GM10266 (cell line): ENCODE results near the gene GET4.
"Not testable (repeated sequence)": the region's sequence is repeated elsewhere in the genome, so short reads cannot be mapped to it uniquely, and the experiment has no call there.

Source experiments
- DNase-seq: peaks from one replicate; pipeline ENCODE4 v3.0.0; 2012; ENCODE audit errors: extremely low spot score
- TF ChIP-seq, protein P1 (sequence below): IDR thresholded peaks from 2 replicates; pipeline ENCODE4 v1.5.1; 2012; ENCODE audit warnings: mild to moderate bottlenecking, low read depth; ENCODE audit not compliant: control insufficient read depth, insufficient read depth; ENCODE audit errors: missing control alignments

Gene GET4

DNA sequence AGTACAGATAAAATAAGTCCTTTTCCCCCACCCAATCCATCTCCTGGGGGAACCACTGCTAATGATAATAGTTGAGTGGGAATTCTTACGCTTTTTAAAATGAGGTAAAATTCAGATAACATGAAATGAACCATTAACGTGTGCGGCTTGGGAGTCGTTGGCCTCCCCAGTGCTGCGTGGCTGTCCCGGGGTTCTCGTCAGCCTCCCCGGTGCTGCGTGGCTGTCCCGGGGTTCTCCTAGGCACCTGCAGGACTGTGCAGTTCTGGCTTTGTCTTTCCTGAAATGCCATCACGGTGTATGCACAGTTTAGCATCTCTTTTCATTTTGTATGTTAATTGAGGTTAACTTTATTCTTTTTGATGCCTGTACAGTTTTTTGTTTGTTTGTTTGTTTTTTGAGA, 30.6 kb upstream of the GET4 start:
- TF ChIP-seq, protein P1, sequence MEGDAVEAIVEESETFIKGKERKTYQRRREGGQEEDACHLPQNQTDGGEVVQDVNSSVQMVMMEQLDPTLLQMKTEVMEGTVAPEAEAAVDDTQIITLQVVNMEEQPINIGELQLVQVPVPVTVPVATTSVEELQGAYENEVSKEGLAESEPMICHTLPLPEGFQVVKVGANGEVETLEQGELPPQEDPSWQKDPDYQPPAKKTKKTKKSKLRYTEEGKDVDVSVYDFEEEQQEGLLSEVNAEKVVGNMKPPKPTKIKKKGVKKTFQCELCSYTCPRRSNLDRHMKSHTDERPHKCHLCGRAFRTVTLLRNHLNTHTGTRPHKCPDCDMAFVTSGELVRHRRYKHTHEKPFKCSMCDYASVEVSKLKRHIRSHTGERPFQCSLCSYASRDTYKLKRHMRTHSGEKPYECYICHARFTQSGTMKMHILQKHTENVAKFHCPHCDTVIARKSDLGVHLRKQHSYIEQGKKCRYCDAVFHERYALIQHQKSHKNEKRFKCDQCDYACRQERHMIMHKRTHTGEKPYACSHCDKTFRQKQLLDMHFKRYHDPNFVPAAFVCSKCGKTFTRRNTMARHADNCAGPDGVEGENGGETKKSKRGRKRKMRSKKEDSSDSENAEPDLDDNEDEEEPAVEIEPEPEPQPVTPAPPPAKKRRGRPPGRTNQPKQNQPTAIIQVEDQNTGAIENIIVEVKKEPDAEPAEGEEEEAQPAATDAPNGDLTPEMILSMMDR: no peak
- no peak for DNase-seq

DNA sequence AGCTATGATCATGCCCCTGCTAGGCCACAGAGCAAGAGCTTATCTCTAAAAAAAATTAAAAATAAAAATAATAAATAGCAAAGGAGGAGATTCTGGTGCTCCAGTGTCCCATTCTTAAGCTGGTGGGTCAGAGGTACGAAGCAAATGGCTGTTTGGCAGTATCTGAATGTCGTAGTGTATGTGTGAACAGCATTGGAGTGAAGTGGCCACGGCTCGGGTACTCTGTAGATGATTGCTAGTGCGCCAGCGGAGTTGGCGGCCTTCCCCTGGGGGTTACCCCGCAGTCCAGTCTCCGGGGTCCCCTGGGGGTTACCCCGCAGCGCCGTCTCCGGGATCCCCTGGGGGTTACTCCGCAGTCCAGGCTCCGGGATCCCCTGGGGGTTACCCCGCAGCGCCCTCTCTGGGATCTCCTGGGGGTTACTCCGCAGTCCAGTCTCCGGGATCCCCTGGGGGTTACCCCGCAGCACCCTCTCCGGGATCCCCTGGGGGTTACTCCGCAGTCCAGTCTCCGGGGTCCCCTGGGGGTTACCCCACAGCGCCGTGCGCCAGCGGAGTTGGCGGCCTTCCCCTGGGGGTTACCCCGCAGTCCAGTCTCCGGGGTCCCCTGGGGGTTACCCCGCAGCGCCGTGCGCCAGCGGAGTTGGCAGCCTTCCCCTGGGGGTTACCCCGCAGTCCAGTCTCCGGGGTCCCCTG, 29.2 kb upstream of the GET4 start:
- DNase-seq: not testable (repeated sequence)

DNA sequence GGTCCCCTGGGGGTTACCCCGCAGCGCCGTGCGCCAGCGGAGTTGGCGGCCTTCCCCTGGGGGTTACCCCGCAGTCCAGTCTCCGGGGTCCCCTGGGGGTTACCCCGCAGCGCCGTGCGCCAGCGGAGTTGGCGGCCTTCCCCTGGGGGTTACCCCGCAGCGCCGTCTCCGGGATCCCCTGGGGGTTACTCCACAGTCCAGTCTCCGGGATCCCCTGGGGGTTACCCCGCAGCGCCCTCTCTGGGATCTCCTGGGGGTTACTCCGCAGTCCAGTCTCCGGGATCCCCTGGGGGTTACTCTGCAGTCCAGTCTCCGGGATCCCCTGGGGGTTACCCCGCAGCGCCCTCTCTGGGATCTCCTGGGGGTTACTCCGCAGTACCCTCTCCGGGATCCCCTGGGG, 28.6 kb upstream of the GET4 start:
- not testable (repeated sequence) for DNase-seq

DNA sequence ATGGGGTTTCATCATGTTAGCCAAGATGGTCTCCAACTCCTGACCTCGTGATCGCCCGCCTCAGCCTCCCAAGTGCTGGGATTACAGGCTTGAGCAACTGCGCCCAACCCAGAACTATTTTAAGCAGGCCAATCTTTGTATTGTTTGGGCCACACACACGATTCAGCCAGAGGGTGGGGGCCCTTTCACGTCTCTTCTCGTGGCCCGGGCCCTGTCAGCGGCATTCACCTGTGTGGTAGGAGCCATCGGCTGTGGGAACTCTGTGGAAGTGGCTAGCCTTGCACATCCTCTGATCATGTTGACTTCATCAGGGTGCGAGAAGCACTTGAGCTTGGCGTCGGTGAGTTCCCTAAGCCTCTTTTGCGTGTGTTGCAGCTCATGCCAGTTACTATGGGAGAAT, 27.2 kb upstream of the GET4 start:
- DNase-seq: no peak
- TF ChIP-seq, protein P1: no peak

DNA sequence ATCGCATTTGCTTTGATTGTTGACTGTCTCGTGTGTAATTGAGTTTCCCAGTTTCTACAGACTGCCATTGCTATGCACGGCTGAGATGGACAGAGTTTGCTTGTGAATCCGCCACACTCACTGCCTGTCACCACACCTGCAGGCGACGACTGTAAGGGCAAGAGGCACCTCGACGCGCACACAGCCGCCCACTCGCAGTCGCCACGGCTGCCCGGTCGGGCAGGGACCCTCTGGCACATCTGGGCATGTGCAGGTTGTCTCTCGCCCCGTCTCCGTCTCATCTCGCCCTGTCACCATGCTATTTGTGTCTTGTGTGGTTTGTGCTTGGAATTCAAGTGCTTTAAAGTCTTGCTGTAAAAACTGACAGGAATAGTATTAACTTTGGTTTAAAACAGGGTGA, 26.6 kb upstream of the GET4 start:
- no peak for DNase-seq
- TF ChIP-seq, protein P1: no peak

DNA sequence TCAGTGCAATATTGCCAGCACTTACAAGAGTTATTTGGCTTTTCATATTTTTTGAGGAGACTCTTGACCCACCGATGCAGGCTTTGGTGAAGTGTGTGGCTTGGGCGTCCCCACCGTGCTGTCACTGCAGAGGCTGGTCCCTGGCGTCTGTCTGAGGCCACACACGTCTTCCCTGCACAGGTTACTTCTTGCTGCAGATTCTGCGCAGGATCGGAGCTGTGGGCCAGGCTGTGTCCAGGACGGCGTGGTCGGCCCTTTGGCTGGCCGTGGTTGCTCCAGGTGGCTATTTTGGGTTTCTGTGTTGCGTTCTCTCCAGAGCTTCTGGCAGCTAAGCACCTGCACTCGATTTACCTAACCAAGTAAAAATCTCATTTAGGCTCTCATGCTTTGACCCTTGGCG, 25.1 kb upstream of the GET4 start:
- TF ChIP-seq, protein P1: no peak
- DNase-seq: no peak

DNA sequence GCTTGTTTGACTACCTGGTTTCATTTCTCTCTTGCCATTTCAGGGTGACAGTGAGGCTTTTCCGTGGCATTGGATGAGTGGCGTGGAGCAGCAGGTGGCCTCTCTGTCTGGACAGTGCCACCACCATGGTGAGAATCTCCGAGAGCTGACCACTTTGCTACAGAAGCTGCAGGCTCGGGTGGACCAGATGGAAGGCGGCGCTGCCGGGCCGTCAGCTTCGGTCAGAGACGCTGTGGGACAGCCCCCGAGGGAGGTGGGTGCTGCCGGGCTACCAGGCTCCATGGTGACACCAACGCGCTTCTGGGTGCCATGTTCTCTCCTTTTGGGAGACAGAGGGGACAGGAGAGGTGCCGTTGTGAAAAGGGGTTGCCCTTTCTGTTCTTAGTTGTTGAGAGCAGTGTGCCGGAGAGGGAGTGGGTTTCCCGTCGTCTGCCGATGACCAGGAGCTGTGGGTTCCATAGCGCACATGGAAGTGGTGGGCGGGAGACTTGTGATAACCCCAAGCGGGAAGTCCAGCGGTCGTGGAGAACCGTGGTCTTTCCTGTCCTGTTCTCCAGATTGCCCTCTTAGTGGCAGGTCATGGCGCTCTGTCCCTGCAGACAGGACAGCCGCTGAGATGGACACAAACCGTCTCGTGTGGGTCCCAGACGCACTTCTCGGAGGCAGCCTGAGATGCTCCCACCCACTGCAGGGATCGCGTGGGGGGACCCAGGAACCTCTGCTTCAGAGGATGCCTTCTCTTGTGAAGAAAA, 22.8 kb upstream of the GET4 start:
- TF ChIP-seq, protein P1: no peak
- DNase-seq: no peak

DNA sequence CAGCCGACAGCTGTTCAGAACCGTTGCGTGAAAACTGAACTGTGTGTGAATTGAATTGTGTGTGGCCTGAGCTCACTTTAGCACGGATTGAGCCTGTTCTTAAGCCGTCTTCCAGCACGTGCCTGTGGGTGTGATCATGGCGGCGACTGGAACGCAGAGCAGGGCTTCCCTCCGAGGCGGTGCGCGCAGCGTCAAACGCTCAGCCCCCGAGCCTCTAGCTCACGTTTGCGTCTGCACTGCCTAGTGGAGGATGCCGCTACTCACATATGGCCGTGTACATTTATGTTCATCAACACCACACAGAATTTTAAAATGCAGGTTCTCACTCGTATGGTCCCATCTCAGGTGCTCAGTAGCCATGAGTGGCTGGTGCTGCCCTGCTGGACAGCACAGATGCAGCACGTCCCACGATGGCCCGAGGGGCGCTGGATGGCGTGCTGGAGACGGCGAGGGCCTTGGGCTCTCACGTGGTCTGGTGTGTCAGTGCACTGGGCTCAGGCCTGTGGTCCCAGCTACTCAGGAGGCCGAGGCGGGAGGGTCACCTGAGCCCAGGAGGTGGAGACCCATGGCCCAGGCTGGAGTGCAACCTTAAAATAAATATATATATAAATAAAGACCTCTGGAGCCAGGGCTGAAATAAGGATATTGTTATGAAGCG, 22.1 kb upstream of the GET4 start:
- no peak for DNase-seq
- TF ChIP-seq, protein P1: no peak
